Measurements from ENCODE around the gene AMT.
"Not testable (repeated sequence)": the region's sequence is repeated elsewhere in the genome, so short reads cannot be mapped to it uniquely, and the experiment has no call there.

AMT gene

GRCh38 chr3:49391310-49391709 is 31.0 kb downstream of the AMT start:
- not testable (repeated sequence) for H3K27me3 ChIP-seq (replicated peaks; ENCODE audit: control insufficient read depth, insufficient read depth, low read length, poor library complexity, severe bottlenecking); DNase-seq; H3K9me3 ChIP-seq (ENCODE audit: control insufficient read depth, low read length); H3K4me1 ChIP-seq (ENCODE audit: control insufficient read depth, insufficient read depth, low read length, poor library complexity, severe bottlenecking); H3K27ac ChIP-seq (ENCODE audit: insufficient read depth, low read length, poor library complexity, severe bottlenecking); H3K4me3 ChIP-seq (ENCODE audit: insufficient read depth, low read depth, low read length, poor library complexity, severe bottlenecking)
- H3K36me3 ChIP-seq (ENCODE audit: control insufficient read depth, insufficient read depth, low read length): peaks cover 16% of the 10 kb centered on the region

- no peak overlapping the region for H3K27ac ChIP-seq (ENCODE audit: insufficient read depth, low read length, poor library complexity, severe bottlenecking)
- peaks cover 9% of the 10 kb centered on the region for H3K4me1 ChIP-seq (ENCODE audit: control insufficient read depth, insufficient read depth, low read length, poor library complexity, severe bottlenecking)
- H3K36me3 ChIP-seq (ENCODE audit: control insufficient read depth, insufficient read depth, low read length): peaks cover 4% of the 10 kb centered on the region
- H3K9me3 ChIP-seq (ENCODE audit: control insufficient read depth, low read length): no peaks in the 10 kb centered on the region
- no peak for DNase-seq
- no peaks in the 10 kb centered on the region for H3K27me3 ChIP-seq (replicated peaks; ENCODE audit: control insufficient read depth, insufficient read depth, low read length, poor library complexity, severe bottlenecking)
- H3K4me3 ChIP-seq (ENCODE audit: insufficient read depth, low read depth, low read length, poor library complexity, severe bottlenecking): no peak overlapping the region
Observed at GRCh38 chr3:49389297-49389696, 33.0 kb downstream of the AMT start.

- H3K36me3 ChIP-seq (ENCODE audit: control insufficient read depth, insufficient read depth, low read length): peaks cover 4% of the 10 kb centered on the region
- H3K4me3 ChIP-seq (ENCODE audit: insufficient read depth, low read depth, low read length, poor library complexity, severe bottlenecking): no peak overlapping the region
- H3K4me1 ChIP-seq (ENCODE audit: control insufficient read depth, insufficient read depth, low read length, poor library complexity, severe bottlenecking): peaks cover 9% of the 10 kb centered on the region
- no peaks in the 10 kb centered on the region for H3K9me3 ChIP-seq (ENCODE audit: control insufficient read depth, low read length)
- DNase-seq: no peak
- no peaks in the 10 kb centered on the region for H3K27me3 ChIP-seq (replicated peaks; ENCODE audit: control insufficient read depth, insufficient read depth, low read length, poor library complexity, severe bottlenecking)
- no peak overlapping the region for H3K27ac ChIP-seq (ENCODE audit: insufficient read depth, low read length, poor library complexity, severe bottlenecking)
Observed at GRCh38 chr3:49388289-49388820, 33.9 kb downstream of the AMT start.

GRCh38 chr3:49387721-49388120 is 34.6 kb downstream of the AMT start:
- Histone ChIP-seq H3K27me3 (replicated peaks; ENCODE audit: control insufficient read depth, insufficient read depth, low read length, poor library complexity, severe bottlenecking) (no peaks in the 10 kb centered on the region), H3K9me3 (ENCODE audit: control insufficient read depth, low read length) (no peaks in the 10 kb centered on the region), H3K4me1 (ENCODE audit: control insufficient read depth, insufficient read depth, low read length, poor library complexity, severe bottlenecking) (peaks cover 9% of the 10 kb centered on the region), H3K36me3 (ENCODE audit: control insufficient read depth, insufficient read depth, low read length) (peaks cover 4% of the 10 kb centered on the region), H3K4me3 (ENCODE audit: insufficient read depth, low read depth, low read length, poor library complexity, severe bottlenecking) (no peak overlapping the region), H3K27ac (ENCODE audit: insufficient read depth, low read length, poor library complexity, severe bottlenecking) (no peak overlapping the region)
- no peak for DNase-seq

GRCh38 chr3:49386056-49386756 is 36.1 kb downstream of the AMT start:
- peaks cover 4% of the 10 kb centered on the region for H3K36me3 ChIP-seq (ENCODE audit: control insufficient read depth, insufficient read depth, low read length)
- no peak overlapping the region for H3K27ac ChIP-seq (ENCODE audit: insufficient read depth, low read length, poor library complexity, severe bottlenecking)
- DNase-seq: no peak

GRCh38 chr3:49385617-49386016 is 36.7 kb downstream of the AMT start:
- H3K27ac ChIP-seq (ENCODE audit: insufficient read depth, low read length, poor library complexity, severe bottlenecking): no peak overlapping the region

More at GRCh38 chr3:49386056-49386756, 36.1 kb downstream of the AMT start:
- H3K4me3 ChIP-seq (ENCODE audit: insufficient read depth, low read depth, low read length, poor library complexity, severe bottlenecking): no peak overlapping the region
- peaks cover 9% of the 10 kb centered on the region for H3K4me1 ChIP-seq (ENCODE audit: control insufficient read depth, insufficient read depth, low read length, poor library complexity, severe bottlenecking)
- no peaks in the 10 kb centered on the region for H3K9me3 ChIP-seq (ENCODE audit: control insufficient read depth, low read length)
- no peaks in the 10 kb centered on the region for H3K27me3 ChIP-seq (replicated peaks; ENCODE audit: control insufficient read depth, insufficient read depth, low read length, poor library complexity, severe bottlenecking)

GRCh38 chr3:49383387-49383786 is 38.9 kb downstream of the AMT start:
- Histone ChIP-seq H3K9me3 (ENCODE audit: control insufficient read depth, low read length) (no peaks in the 10 kb centered on the region), H3K36me3 (ENCODE audit: control insufficient read depth, insufficient read depth, low read length) (no peaks in the 10 kb centered on the region), H3K27me3 (replicated peaks; ENCODE audit: control insufficient read depth, insufficient read depth, low read length, poor library complexity, severe bottlenecking) (no peaks in the 10 kb centered on the region), H3K4me1 (ENCODE audit: control insufficient read depth, insufficient read depth, low read length, poor library complexity, severe bottlenecking) (peaks cover 9% of the 10 kb centered on the region), H3K27ac (ENCODE audit: insufficient read depth, low read length, poor library complexity, severe bottlenecking) (no peak overlapping the region), H3K4me3 (ENCODE audit: insufficient read depth, low read depth, low read length, poor library complexity, severe bottlenecking) (no peak overlapping the region)
- DNase-seq: no peak

More at GRCh38 chr3:49385617-49386016, 36.7 kb downstream of the AMT start:
- H3K4me1 ChIP-seq (ENCODE audit: control insufficient read depth, insufficient read depth, low read length, poor library complexity, severe bottlenecking): peaks cover 9% of the 10 kb centered on the region
- H3K9me3 ChIP-seq (ENCODE audit: control insufficient read depth, low read length): no peaks in the 10 kb centered on the region
- no peak overlapping the region for H3K4me3 ChIP-seq (ENCODE audit: insufficient read depth, low read depth, low read length, poor library complexity, severe bottlenecking)
- peaks cover 4% of the 10 kb centered on the region for H3K36me3 ChIP-seq (ENCODE audit: control insufficient read depth, insufficient read depth, low read length)
- H3K27me3 ChIP-seq (replicated peaks; ENCODE audit: control insufficient read depth, insufficient read depth, low read length, poor library complexity, severe bottlenecking): no peaks in the 10 kb centered on the region
- DNase-seq: no peak

GRCh38 chr3:49378249-49378895 is 43.9 kb downstream of the AMT start:
- no peaks in the 10 kb centered on the region for H3K27me3 ChIP-seq (replicated peaks; ENCODE audit: control insufficient read depth, insufficient read depth, low read length, poor library complexity, severe bottlenecking)
- H3K27ac ChIP-seq (ENCODE audit: insufficient read depth, low read length, poor library complexity, severe bottlenecking): no peak overlapping the region
- no peak for DNase-seq
- H3K4me1 ChIP-seq (ENCODE audit: control insufficient read depth, insufficient read depth, low read length, poor library complexity, severe bottlenecking): no peaks in the 10 kb centered on the region
- no peak overlapping the region for H3K4me3 ChIP-seq (ENCODE audit: insufficient read depth, low read depth, low read length, poor library complexity, severe bottlenecking)
- no peaks in the 10 kb centered on the region for H3K9me3 ChIP-seq (ENCODE audit: control insufficient read depth, low read length)
- H3K36me3 ChIP-seq (ENCODE audit: control insufficient read depth, insufficient read depth, low read length): peaks cover 25% of the 10 kb centered on the region

- H3K36me3 ChIP-seq (ENCODE audit: control insufficient read depth, insufficient read depth, low read length): peaks cover 34% of the 10 kb centered on the region
- H3K27ac ChIP-seq (ENCODE audit: insufficient read depth, low read length, poor library complexity, severe bottlenecking): peak overlapping the region; percentile 22
- no peak overlapping the region for H3K4me3 ChIP-seq (ENCODE audit: insufficient read depth, low read depth, low read length, poor library complexity, severe bottlenecking)
- no peaks in the 10 kb centered on the region for H3K9me3 ChIP-seq (ENCODE audit: control insufficient read depth, low read length)
- H3K4me1 ChIP-seq (ENCODE audit: control insufficient read depth, insufficient read depth, low read length, poor library complexity, severe bottlenecking): no peaks in the 10 kb centered on the region
- DNase-seq: peak in 2 of 3 donors; percentile 8 to 40
- H3K27me3 ChIP-seq (replicated peaks; ENCODE audit: control insufficient read depth, insufficient read depth, low read length, poor library complexity, severe bottlenecking): no peaks in the 10 kb centered on the region
Observed at GRCh38 chr3:49377483-49377882, 44.8 kb downstream of the AMT start.

- Histone ChIP-seq H3K27ac (ENCODE audit: insufficient read depth, low read length, poor library complexity, severe bottlenecking) (no peak overlapping the region), H3K36me3 (ENCODE audit: control insufficient read depth, insufficient read depth, low read length) (peaks cover 59% of the 10 kb centered on the region), H3K9me3 (ENCODE audit: control insufficient read depth, low read length) (no peaks in the 10 kb centered on the region), H3K4me1 (ENCODE audit: control insufficient read depth, insufficient read depth, low read length, poor library complexity, severe bottlenecking) (no peaks in the 10 kb centered on the region), H3K4me3 (ENCODE audit: insufficient read depth, low read depth, low read length, poor library complexity, severe bottlenecking) (no peak overlapping the region), H3K27me3 (replicated peaks; ENCODE audit: control insufficient read depth, insufficient read depth, low read length, poor library complexity, severe bottlenecking) (no peaks in the 10 kb centered on the region)
- DNase-seq: no peak
Observed at GRCh38 chr3:49371946-49372345, 50.3 kb downstream of the AMT start.
